Measurements from ENCODE around the gene SRP19. TPM values are rescaled to one million over a fixed set of nuclear protein-coding genes. Genes with fewer than 3 reads are reported as not detected.

SRP19 gene
- total and polyA plus RNA-seq, 9 of the 15 experiments (the other 6 are each of a cell fraction or from before 2014, with no cell fraction given): 52.3 to 357 (median 146) TPM

- no peak for TF ChIP-seq CREB1 (IDR thresholded peaks at IDR 0.05)
- no peak for TF ChIP-seq CREB1 (CRISPR knock-in tag; IDR thresholded peaks at IDR 0.05)
- TF ChIP-seq MTA1 (IDR thresholded peaks at IDR 0.05; ENCODE audit: borderline replicate concordance): no peak
- TF ChIP-seq TEAD4 (IDR thresholded peaks at IDR 0.05; ENCODE audit: low read length): no peak
- TF ChIP-seq TEAD4 (CRISPR knock-in tag; IDR thresholded peaks at IDR 0.05; ENCODE audit: borderline replicate concordance): no peak
- no peak for TF ChIP-seq ZNF316 (IDR thresholded peaks at IDR 0.05)
- TF ChIP-seq, protein P1, sequence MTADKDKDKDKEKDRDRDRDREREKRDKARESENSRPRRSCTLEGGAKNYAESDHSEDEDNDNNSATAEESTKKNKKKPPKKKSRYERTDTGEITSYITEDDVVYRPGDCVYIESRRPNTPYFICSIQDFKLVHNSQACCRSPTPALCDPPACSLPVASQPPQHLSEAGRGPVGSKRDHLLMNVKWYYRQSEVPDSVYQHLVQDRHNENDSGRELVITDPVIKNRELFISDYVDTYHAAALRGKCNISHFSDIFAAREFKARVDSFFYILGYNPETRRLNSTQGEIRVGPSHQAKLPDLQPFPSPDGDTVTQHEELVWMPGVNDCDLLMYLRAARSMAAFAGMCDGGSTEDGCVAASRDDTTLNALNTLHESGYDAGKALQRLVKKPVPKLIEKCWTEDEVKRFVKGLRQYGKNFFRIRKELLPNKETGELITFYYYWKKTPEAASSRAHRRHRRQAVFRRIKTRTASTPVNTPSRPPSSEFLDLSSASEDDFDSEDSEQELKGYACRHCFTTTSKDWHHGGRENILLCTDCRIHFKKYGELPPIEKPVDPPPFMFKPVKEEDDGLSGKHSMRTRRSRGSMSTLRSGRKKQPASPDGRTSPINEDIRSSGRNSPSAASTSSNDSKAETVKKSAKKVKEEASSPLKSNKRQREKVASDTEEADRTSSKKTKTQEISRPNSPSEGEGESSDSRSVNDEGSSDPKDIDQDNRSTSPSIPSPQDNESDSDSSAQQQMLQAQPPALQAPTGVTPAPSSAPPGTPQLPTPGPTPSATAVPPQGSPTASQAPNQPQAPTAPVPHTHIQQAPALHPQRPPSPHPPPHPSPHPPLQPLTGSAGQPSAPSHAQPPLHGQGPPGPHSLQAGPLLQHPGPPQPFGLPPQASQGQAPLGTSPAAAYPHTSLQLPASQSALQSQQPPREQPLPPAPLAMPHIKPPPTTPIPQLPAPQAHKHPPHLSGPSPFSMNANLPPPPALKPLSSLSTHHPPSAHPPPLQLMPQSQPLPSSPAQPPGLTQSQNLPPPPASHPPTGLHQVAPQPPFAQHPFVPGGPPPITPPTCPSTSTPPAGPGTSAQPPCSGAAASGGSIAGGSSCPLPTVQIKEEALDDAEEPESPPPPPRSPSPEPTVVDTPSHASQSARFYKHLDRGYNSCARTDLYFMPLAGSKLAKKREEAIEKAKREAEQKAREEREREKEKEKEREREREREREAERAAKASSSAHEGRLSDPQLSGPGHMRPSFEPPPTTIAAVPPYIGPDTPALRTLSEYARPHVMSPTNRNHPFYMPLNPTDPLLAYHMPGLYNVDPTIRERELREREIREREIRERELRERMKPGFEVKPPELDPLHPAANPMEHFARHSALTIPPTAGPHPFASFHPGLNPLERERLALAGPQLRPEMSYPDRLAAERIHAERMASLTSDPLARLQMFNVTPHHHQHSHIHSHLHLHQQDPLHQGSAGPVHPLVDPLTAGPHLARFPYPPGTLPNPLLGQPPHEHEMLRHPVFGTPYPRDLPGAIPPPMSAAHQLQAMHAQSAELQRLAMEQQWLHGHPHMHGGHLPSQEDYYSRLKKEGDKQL (CRISPR knock-in tag; IDR thresholded peaks at IDR 0.05; ENCODE audit: borderline replicate concordance): no peak
- TF ChIP-seq NBN (IDR thresholded peaks at IDR 0.05; ENCODE audit: low read depth): no peak
- TF ChIP-seq COPS2 (conservative IDR thresholded peaks at IDR 0.05): no peak
- TF ChIP-seq SMARCA4 (IDR thresholded peaks at IDR 0.05): no peak
- TF ChIP-seq, protein P2, sequence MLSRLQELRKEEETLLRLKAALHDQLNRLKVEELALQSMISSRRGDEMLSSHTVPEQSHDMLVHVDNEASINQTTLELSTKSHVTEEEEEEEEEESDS (CRISPR knock-in tag; IDR thresholded peaks at IDR 0.05): no peak
- TF ChIP-seq CBFA2T2 (conservative IDR thresholded peaks at IDR 0.05): no peak
- no peak for TF ChIP-seq TCF7 (IDR thresholded peaks at IDR 0.05; ENCODE audit: borderline replicate concordance)
- no peak for TF ChIP-seq MEF2D (tag; conservative IDR thresholded peaks at IDR 0.05; ENCODE audit: low read depth)
- TF ChIP-seq GABPB2 (CRISPR knock-in tag; conservative IDR thresholded peaks at IDR 0.05): no peak
Measured at GRCh38 chr5:112885001-112885400, 23.9 kb downstream of the SRP19 start (continued).
